Fibroblast of lung (primary cell): ENCODE measurements around the gene TBC1D14.

Experiments
- EZH2 ChIP-seq: IDR thresholded peaks from 2 replicates; pipeline ENCODE4 v1.5.1; 2012; ENCODE audit warnings: low read length, control low read depth, mild to moderate bottlenecking; ENCODE audit errors: missing control alignments
- TF ChIP-seq, protein P1 (sequence below), 2 donors: IDR thresholded peaks in 1 of 2; conservative IDR thresholded peaks in 1 of 2; 1 replicate in 1 of 2; 2 replicates in 1 of 2; pipeline ENCODE4 v1.5.1; 2011 to 2012; ENCODE audit warnings: low read length in 2 of 2, control low read depth in 1 of 2, inconsistent platforms in 1 of 2, low read depth in 1 of 2, mild to moderate bottlenecking in 1 of 2

DNA sequence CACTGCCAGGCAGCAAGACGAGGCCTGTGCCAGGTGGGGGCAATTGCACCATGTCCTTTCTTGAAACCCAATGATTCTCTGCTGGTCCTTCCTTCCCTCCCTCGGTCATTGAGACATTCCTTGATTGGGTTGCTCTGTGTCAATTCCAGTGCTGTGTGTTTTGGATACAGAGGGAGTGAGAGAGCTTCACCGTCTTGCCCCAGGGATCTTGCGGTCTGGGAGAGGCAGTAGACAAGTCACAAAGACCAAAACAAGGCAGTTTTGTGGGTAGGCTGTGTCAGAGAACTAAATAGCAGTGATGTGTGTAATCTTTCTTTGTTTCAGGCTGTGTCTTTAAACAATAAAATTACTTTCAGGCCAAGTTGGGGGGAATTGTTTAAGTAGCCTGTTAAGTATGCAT lies 94.7 kb downstream of the TBC1D14 start:
- TF ChIP-seq, protein P1, sequence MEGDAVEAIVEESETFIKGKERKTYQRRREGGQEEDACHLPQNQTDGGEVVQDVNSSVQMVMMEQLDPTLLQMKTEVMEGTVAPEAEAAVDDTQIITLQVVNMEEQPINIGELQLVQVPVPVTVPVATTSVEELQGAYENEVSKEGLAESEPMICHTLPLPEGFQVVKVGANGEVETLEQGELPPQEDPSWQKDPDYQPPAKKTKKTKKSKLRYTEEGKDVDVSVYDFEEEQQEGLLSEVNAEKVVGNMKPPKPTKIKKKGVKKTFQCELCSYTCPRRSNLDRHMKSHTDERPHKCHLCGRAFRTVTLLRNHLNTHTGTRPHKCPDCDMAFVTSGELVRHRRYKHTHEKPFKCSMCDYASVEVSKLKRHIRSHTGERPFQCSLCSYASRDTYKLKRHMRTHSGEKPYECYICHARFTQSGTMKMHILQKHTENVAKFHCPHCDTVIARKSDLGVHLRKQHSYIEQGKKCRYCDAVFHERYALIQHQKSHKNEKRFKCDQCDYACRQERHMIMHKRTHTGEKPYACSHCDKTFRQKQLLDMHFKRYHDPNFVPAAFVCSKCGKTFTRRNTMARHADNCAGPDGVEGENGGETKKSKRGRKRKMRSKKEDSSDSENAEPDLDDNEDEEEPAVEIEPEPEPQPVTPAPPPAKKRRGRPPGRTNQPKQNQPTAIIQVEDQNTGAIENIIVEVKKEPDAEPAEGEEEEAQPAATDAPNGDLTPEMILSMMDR (conservative IDR thresholded peaks at IDR 0.05 in 1 of 2, IDR thresholded peaks at IDR 0.05 in 1 of 2; ENCODE audit: low read depth in 1 of 2, low read length in 2 of 2) = no peak
- TF ChIP-seq EZH2 = no peak
